ENCODE measurements around the gene ITPA.

GRCh38 chr20:3163099-3164042 is 45.9 kb upstream of the ITPA start:
- TF ChIP-seq POLR2A (IDR thresholded peaks at IDR 0.05): no peak
- TF ChIP-seq, protein P1, sequence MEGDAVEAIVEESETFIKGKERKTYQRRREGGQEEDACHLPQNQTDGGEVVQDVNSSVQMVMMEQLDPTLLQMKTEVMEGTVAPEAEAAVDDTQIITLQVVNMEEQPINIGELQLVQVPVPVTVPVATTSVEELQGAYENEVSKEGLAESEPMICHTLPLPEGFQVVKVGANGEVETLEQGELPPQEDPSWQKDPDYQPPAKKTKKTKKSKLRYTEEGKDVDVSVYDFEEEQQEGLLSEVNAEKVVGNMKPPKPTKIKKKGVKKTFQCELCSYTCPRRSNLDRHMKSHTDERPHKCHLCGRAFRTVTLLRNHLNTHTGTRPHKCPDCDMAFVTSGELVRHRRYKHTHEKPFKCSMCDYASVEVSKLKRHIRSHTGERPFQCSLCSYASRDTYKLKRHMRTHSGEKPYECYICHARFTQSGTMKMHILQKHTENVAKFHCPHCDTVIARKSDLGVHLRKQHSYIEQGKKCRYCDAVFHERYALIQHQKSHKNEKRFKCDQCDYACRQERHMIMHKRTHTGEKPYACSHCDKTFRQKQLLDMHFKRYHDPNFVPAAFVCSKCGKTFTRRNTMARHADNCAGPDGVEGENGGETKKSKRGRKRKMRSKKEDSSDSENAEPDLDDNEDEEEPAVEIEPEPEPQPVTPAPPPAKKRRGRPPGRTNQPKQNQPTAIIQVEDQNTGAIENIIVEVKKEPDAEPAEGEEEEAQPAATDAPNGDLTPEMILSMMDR (IDR thresholded peaks at IDR 0.05): no peak

All from body of pancreas (tissue), 4 donors.